Tibial nerve (tissue), 4 donors: ENCODE measurements around the gene MTX2. TPM values are rescaled to one million over a fixed set of nuclear protein-coding genes. Genes with fewer than 3 reads are reported as not detected.
"Not testable (repeated sequence)": the region's sequence is repeated elsewhere in the genome, so short reads cannot be mapped to it uniquely, and the experiment has no call there.

Source experiments
- DNase-seq, 2 donors: peaks; one replicate each; pipeline ENCODE4 v3.0.0-alpha.2; 2019; ENCODE audit warnings: low spot score in 2 of 2
- H3K27ac ChIP-seq, 4 donors: fragments of 200-600 bp; sonication (generic) in 3 of 4; one replicate each; pipeline ENCODE4 v1.5.1; 2017 to 2019; ENCODE audit warnings: mild to moderate bottlenecking in 1 of 4
- H3K27me3 ChIP-seq, 2 donors: fragments of 200-600 bp; sonication (generic) in 1 of 2; one replicate each; pipeline versions ENCODE4 v1.5.1 to v1.6.0; 2017 to 2019
- H3K36me3 ChIP-seq, 3 donors: fragments of 200-600 bp; sonication (generic); one replicate each; pipeline ENCODE4 v1.5.1; 2018 to 2019
- H3K4me1 ChIP-seq, 4 donors: fragments of 200-600 bp; sonication (generic) in 3 of 4; one replicate each; pipeline ENCODE4 v1.5.1; 2017 to 2019
- H3K4me3 ChIP-seq, 4 donors: fragments of 200-600 bp; sonication (generic) in 3 of 4; one replicate each; pipeline ENCODE4 v1.5.1; 2017 to 2019; ENCODE audit warnings: mild to moderate bottlenecking in 1 of 4, moderate library complexity in 1 of 4
- H3K9me3 ChIP-seq, 4 donors: fragments of 200-600 bp; sonication (generic) in 3 of 4; one replicate each; pipeline ENCODE4 v1.5.1; 2017 to 2019
- CTCF ChIP-seq, 5 experiments: fragments of 200-600 bp in 3 of 5; fragments of 450-650 bp in 2 of 5; sonication (generic) in 3 of 5; IDR thresholded peaks; one replicate each; pipeline ENCODE4 v1.5.1; 2016 to 2019; ENCODE audit warnings: antibody characterized with exemption in 5 of 5, mild to moderate bottlenecking in 3 of 5, moderate library complexity in 2 of 5
- EP300 ChIP-seq, 2 donors: sonication (generic); formaldehyde crosslinking; IDR thresholded peaks; one replicate each; pipeline ENCODE4 v1.6.1; 2017; ENCODE audit warnings: antibody characterized with exemption in 2 of 2, mild to moderate bottlenecking in 1 of 2
- POLR2A ChIP-seq, 2 donors: fragments of 450-650 bp; IDR thresholded peaks; one replicate each; pipeline ENCODE4 v1.6.1; 2017; ENCODE audit warnings: antibody characterized with exemption in 2 of 2, mild to moderate bottlenecking in 2 of 2, moderate library complexity in 2 of 2
- WGBS, 2 donors: methylation state at CpG; one replicate each; pipeline ENCODE4 v1.1.5; 2018; 5-methylcytosine and 5-hydroxymethylcytosine counted together
- total RNA-seq, 4 donors: library from RNA; depleted of rRNA; stranded (reverse); fragments of >200 nt; gene quantifications; one replicate each; pipeline ENCODE4 v1.1.0, GENCODE V29; 2016

The MTX2 gene
- total RNA-seq, 4 donors from 2014 or later: 18.8 to 22.4 (median 21.9) TPM

GRCh38 chr2:176292608-176293007 is 23.4 kb downstream of the MTX2 start:
- Histone ChIP-seq H3K27me3 (no peaks in the 10 kb centered on the region), H3K36me3 (no peaks in the 10 kb centered on the region), H3K4me3 (no peak overlapping the region), H3K9me3 (no peaks in the 10 kb centered on the region), H3K4me1 (no peaks in the 10 kb centered on the region), H3K27ac (no peak overlapping the region)
- WGBS, 2 donors: 95 to 97% methylated on average over 2 of the region's 2 CpGs
- no peak for TF ChIP-seq POLR2A (IDR thresholded peaks at IDR 0.05)
- no peak for TF ChIP-seq CTCF (IDR thresholded peaks at IDR 0.05)
- no peak for TF ChIP-seq EP300 (IDR thresholded peaks at IDR 0.05)
- DNase-seq: no peak

GRCh38 chr2:176293334-176293733 is 24.1 kb downstream of the MTX2 start:
- WGBS, 2 donors: 75 to 88% methylated on average over 3 of the region's 3 CpGs
- H3K36me3 ChIP-seq: no peaks in the 10 kb centered on the region
- H3K27ac ChIP-seq: no peak overlapping the region
- H3K9me3 ChIP-seq: no peaks in the 10 kb centered on the region
- no peak overlapping the region for H3K4me3 ChIP-seq
- no peak for DNase-seq
- H3K4me1 ChIP-seq: no peaks in the 10 kb centered on the region
- TF ChIP-seq CTCF (IDR thresholded peaks at IDR 0.05) (no peak), EP300 (IDR thresholded peaks at IDR 0.05) (no peak), POLR2A (IDR thresholded peaks at IDR 0.05) (no peak)
- no peaks in the 10 kb centered on the region for H3K27me3 ChIP-seq

GRCh38 chr2:176297067-176297466 is 27.8 kb downstream of the MTX2 start:
- no peak for DNase-seq
- 72 to 80% methylated on average over 3 of the region's 3 CpGs for WGBS, 2 donors
- no peak for TF ChIP-seq EP300 (IDR thresholded peaks at IDR 0.05)
- TF ChIP-seq CTCF (IDR thresholded peaks at IDR 0.05): no peak
- TF ChIP-seq POLR2A (IDR thresholded peaks at IDR 0.05): no peak
- H3K27me3 ChIP-seq: no peaks in the 10 kb centered on the region
- no peak overlapping the region for H3K4me3 ChIP-seq
- no peak overlapping the region for H3K27ac ChIP-seq
- no peaks in the 10 kb centered on the region for H3K4me1 ChIP-seq
- H3K36me3 ChIP-seq: peaks cover 0 to 5% (median 0%) of the 10 kb centered on the region in 3 donors
- H3K9me3 ChIP-seq: no peaks in the 10 kb centered on the region

GRCh38 chr2:176297737-176298136 is 28.5 kb downstream of the MTX2 start:
- no peaks in the 10 kb centered on the region for H3K27me3 ChIP-seq
- TF ChIP-seq POLR2A (IDR thresholded peaks at IDR 0.05) (no peak), CTCF (IDR thresholded peaks at IDR 0.05) (no peak), EP300 (IDR thresholded peaks at IDR 0.05) (no peak)
- no peak overlapping the region for H3K4me3 ChIP-seq
- H3K9me3 ChIP-seq: no peaks in the 10 kb centered on the region
- peaks cover 0 to 5% (median 0%) of the 10 kb centered on the region in 3 donors for H3K36me3 ChIP-seq
- no peaks in the 10 kb centered on the region for H3K4me1 ChIP-seq
- WGBS, 2 donors: 97 to 100% methylated on average over 1 of the region's 1 CpG
- no peak for DNase-seq
- H3K27ac ChIP-seq: no peak overlapping the region

GRCh38 chr2:176306020-176306419 is 36.8 kb downstream of the MTX2 start:
- not testable (repeated sequence) for H3K4me1 ChIP-seq, H3K9me3 ChIP-seq
- WGBS, 2 donors: 100% methylated on average over 1 of the region's 1 CpG

GRCh38 chr2:176317199-176317598 is 48.0 kb downstream of the MTX2 start:
- TF ChIP-seq EP300 (IDR thresholded peaks at IDR 0.05): no peak
- TF ChIP-seq POLR2A (IDR thresholded peaks at IDR 0.05): no peak
- no peak for TF ChIP-seq CTCF (IDR thresholded peaks at IDR 0.05)
- peaks cover 0 to 9% (median 0%) of the 10 kb centered on the region in 3 donors for H3K36me3 ChIP-seq
- no peaks in the 10 kb centered on the region for H3K27me3 ChIP-seq
- no peaks in the 10 kb centered on the region for H3K9me3 ChIP-seq
- H3K27ac ChIP-seq: no peak overlapping the region
- no peak overlapping the region for H3K4me3 ChIP-seq
- H3K4me1 ChIP-seq: peaks cover 0 to 3% (median 0%) of the 10 kb centered on the region in 4 donors
- DNase-seq: no peak

More at GRCh38 chr2:176306020-176306419, 36.8 kb downstream of the MTX2 start:
- not testable (repeated sequence) for DNase-seq, H3K27me3 ChIP-seq, H3K27ac ChIP-seq, H3K4me3 ChIP-seq
- peaks cover 0 to 22% (median 0%) of the 10 kb centered on the region in 3 donors for H3K36me3 ChIP-seq
